Sigmoid colon (tissue), 7 donors: Measurements from ENCODE around the gene DDX21. TPM values are rescaled to one million over a fixed set of nuclear protein-coding genes. Genes with fewer than 3 reads are reported as not detected.

Source experiments
- DNase-seq: peaks from one replicate; pipeline ENCODE4 v3.0.0-alpha.2; 2019
- H3K27ac ChIP-seq, 4 donors: fragments of 200-600 bp; sonication (generic); one replicate each; pipeline ENCODE4 v1.5.1; 2016 to 2019; ENCODE audit warnings: mild to moderate bottlenecking in 1 of 4
- H3K27me3 ChIP-seq, 3 donors: fragments of 200-600 bp; sonication (generic); one replicate each; pipeline ENCODE4 v1.5.1; 2019; ENCODE audit warnings: mild to moderate bottlenecking in 1 of 3
- H3K36me3 ChIP-seq, 4 donors: fragments of 200-600 bp; sonication (generic); one replicate each; pipeline ENCODE4 v1.5.1; 2016 to 2019
- H3K4me1 ChIP-seq, 4 donors: fragments of 200-600 bp; sonication (generic); one replicate each; pipeline ENCODE4 v1.5.1; 2017 to 2019
- H3K4me3 ChIP-seq, 4 donors: fragments of 200-600 bp; sonication (generic); one replicate each; pipeline ENCODE4 v1.5.1; 2017 to 2019; ENCODE audit warnings: mild to moderate bottlenecking in 2 of 4, moderate library complexity in 1 of 4
- H3K9me3 ChIP-seq, 4 donors: fragments of 200-600 bp in 3 of 4; sonication (generic) in 3 of 4; one replicate each; pipeline versions ENCODE4 v1.5.1 to v1.6.1; 2013 to 2019
- EP300 ChIP-seq, 4 donors: sonication (generic); formaldehyde crosslinking; IDR thresholded peaks; one replicate each; pipeline ENCODE4 v1.6.1; 2017; ENCODE audit warnings: antibody characterized with exemption in 4 of 4
- POLR2A ChIP-seq, 2 donors: fragments of 450-650 bp; IDR thresholded peaks; one replicate each; pipeline ENCODE4 v1.6.1; 2016; ENCODE audit warnings: antibody characterized with exemption in 2 of 2, mild to moderate bottlenecking in 2 of 2, moderate library complexity in 2 of 2
- POLR2AphosphoS5 ChIP-seq, 4 donors: sonication (generic); formaldehyde crosslinking; IDR thresholded peaks; one replicate each; pipeline ENCODE4 v1.6.1; 2017; ENCODE audit warnings: antibody characterized with exemption in 4 of 4
- WGBS, 2 donors: extraction: QIAGEN DNeasy Blood & Tissue Kit; methylation state at CpG; one replicate each; pipeline ENCODE4 v1.1.7; 2013; 5-methylcytosine and 5-hydroxymethylcytosine counted together
- intact Hi-C: fragments of 100-400 bp; cut with DNase I; formaldehyde crosslinking; loops from one replicate; pipeline ENCODE4 v1.15.1; 2023
- polyA plus RNA-seq, 3 donors: library from polyadenylated mRNA; stranded (reverse); fragments of 200-250 nt; gene quantifications; one replicate each; pipeline ENCODE4 v1.2.3, GENCODE V29; 2013
- small RNA-seq, 3 donors: library from RNA; depleted of rRNA; stranded (forward); fragments of <200 nt; gene quantifications; one replicate each; pipeline ENCODE3, GENCODE V24; 2016
- total RNA-seq, 4 donors: library from RNA; depleted of rRNA; stranded (reverse); fragments of >200 nt; gene quantifications; one replicate each; pipeline ENCODE4 v1.1.0, GENCODE V29; 2016
- TF ChIP-seq, protein P1 (sequence below), 4 experiments: fragments of 450-650 bp in 3 of 4; fragments of 200-600 bp in 1 of 4; IDR thresholded peaks; one replicate each; pipeline ENCODE4 v1.5.1; 2016 to 2019; ENCODE audit warnings: antibody characterized with exemption in 4 of 4, mild to moderate bottlenecking in 3 of 4, moderate library complexity in 2 of 4
- donor health status: healthy with polysubstance abuse.
- donor health status: Bipolar disorder and iron deficiency.
- donor health status: healthy.

The DDX21 gene
- total and polyA plus RNA-seq, 7 donors: 16.8 to 64.9 (median 28.9) TPM

- TF ChIP-seq POLR2AphosphoS5 (IDR thresholded peaks at IDR 0.05) (no peak), EP300 (IDR thresholded peaks at IDR 0.05) (no peak), POLR2A (IDR thresholded peaks at IDR 0.05) (no peak)
- TF ChIP-seq, protein P1, sequence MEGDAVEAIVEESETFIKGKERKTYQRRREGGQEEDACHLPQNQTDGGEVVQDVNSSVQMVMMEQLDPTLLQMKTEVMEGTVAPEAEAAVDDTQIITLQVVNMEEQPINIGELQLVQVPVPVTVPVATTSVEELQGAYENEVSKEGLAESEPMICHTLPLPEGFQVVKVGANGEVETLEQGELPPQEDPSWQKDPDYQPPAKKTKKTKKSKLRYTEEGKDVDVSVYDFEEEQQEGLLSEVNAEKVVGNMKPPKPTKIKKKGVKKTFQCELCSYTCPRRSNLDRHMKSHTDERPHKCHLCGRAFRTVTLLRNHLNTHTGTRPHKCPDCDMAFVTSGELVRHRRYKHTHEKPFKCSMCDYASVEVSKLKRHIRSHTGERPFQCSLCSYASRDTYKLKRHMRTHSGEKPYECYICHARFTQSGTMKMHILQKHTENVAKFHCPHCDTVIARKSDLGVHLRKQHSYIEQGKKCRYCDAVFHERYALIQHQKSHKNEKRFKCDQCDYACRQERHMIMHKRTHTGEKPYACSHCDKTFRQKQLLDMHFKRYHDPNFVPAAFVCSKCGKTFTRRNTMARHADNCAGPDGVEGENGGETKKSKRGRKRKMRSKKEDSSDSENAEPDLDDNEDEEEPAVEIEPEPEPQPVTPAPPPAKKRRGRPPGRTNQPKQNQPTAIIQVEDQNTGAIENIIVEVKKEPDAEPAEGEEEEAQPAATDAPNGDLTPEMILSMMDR (IDR thresholded peaks at IDR 0.05): no peak
- intact Hi-C loops: no loop called here
- H3K27ac ChIP-seq: no peak overlapping the region
- H3K27me3 ChIP-seq: no peaks in the 10 kb centered on the region
- no peak overlapping the region for H3K4me3 ChIP-seq
- no peaks in the 10 kb centered on the region for H3K4me1 ChIP-seq
- 98% methylated on average over 19 of the region's 19 CpGs for WGBS, 2 donors
- DNase-seq: no peak
- H3K9me3 ChIP-seq: no peaks in the 10 kb centered on the region
- peaks cover 0 to 15% (median 3%) of the 10 kb centered on the region in 4 donors for H3K36me3 ChIP-seq
These were observed 66.6 kb downstream of the DDX21 start for GRCh38 chr10:69022611-69023010.

GRCh38 chr10:69025370-69025896, 69.5 kb downstream of the DDX21 start:
- TF ChIP-seq POLR2AphosphoS5 (IDR thresholded peaks at IDR 0.05): no peak
- H3K27me3 ChIP-seq: no peaks in the 10 kb centered on the region
- H3K9me3 ChIP-seq: no peaks in the 10 kb centered on the region
- H3K36me3 ChIP-seq: no peaks in the 10 kb centered on the region
- no peak overlapping the region for H3K4me3 ChIP-seq
- intact Hi-C loops: no loop called here
- no peak overlapping the region for H3K27ac ChIP-seq
- no peak for DNase-seq
- no peaks in the 10 kb centered on the region for H3K4me1 ChIP-seq
- WGBS, 2 donors: 81 to 84% methylated on average over 4 of the region's 4 CpGs

- intact Hi-C loops: no loop called here
- no peaks in the 10 kb centered on the region for H3K36me3 ChIP-seq
These were observed 77.3 kb downstream of the DDX21 start for GRCh38 chr10:69033256-69033655.

More at GRCh38 chr10:69033256-69033655, 77.3 kb downstream of the DDX21 start:
- DNase-seq: no peak
- TF ChIP-seq POLR2AphosphoS5 (IDR thresholded peaks at IDR 0.05) (no peak), POLR2A (IDR thresholded peaks at IDR 0.05) (no peak), EP300 (IDR thresholded peaks at IDR 0.05) (no peak)
- TF ChIP-seq, protein P1 (IDR thresholded peaks at IDR 0.05): no peak
- Histone ChIP-seq H3K9me3 (no peaks in the 10 kb centered on the region), H3K4me1 (no peaks in the 10 kb centered on the region), H3K4me3 (no peak overlapping the region), H3K27ac (no peak overlapping the region), H3K27me3 (no peaks in the 10 kb centered on the region)
- 86 to 89% methylated on average over 4 of the region's 4 CpGs for WGBS, 2 donors

Small RNAs within 50 kb of the gene (small RNA-seq; reads per million reads assigned to genes)
- gene RNU6-571P: 0 reads per million in 3 donors

Other genes with a start within 250 kb of the DDX21 start
- 10 to 100 TPM; 37.6 to 69.2 (median 45.8) TPM for gene CCAR1, start 234.9 kb upstream of the DDX21 start, total RNA-seq
- 10 to 100 TPM; 12.0 to 29.7 (median 14.6) TPM for gene CCAR1, start 234.9 kb upstream of the DDX21 start, polyA plus RNA-seq
- gene STOX1, start 128.6 kb upstream of the DDX21 start, total RNA-seq: 1 to 10 TPM in 3 of 4 donors, under 1 TPM in 1; 0.41 to 2.9 (median 1.8) TPM
- under 1 TPM in 2 of 3 donors, not detected in 1; 0.92 to 0.99 TPM for gene STOX1, start 128.6 kb upstream of the DDX21 start, polyA plus RNA-seq
- gene DDX50, start 54.9 kb upstream of the DDX21 start, total RNA-seq: 10 to 100 TPM; 39.1 to 64.3 (median 51.6) TPM
- gene DDX50, start 54.9 kb upstream of the DDX21 start, polyA plus RNA-seq: 10 to 100 TPM; 13.6 to 23.4 (median 21.0) TPM
- 10 to 100 TPM; 21.0 to 34.6 (median 23.8) TPM for gene KIFBP, start 32.6 kb downstream of the DDX21 start, total RNA-seq
- gene KIFBP, start 32.6 kb downstream of the DDX21 start, polyA plus RNA-seq: 10 to 100 TPM; 12.2 to 16.6 (median 13.8) TPM
- 10 to 100 TPM; 45.7 to 93.1 (median 81.6) TPM for gene SRGN, start 131.9 kb downstream of the DDX21 start, total RNA-seq
- 100 to 1,000 TPM in 2 of 3 donors, 10 to 100 TPM in 1; 28.2 to 140 (median 124) TPM for gene SRGN, start 131.9 kb downstream of the DDX21 start, polyA plus RNA-seq
- 10 to 100 TPM; 35.7 to 59.2 (median 44.7) TPM for gene VPS26A, start 168.0 kb downstream of the DDX21 start, total RNA-seq
- 10 to 100 TPM; 35.7 to 73.1 (median 51.1) TPM for gene VPS26A, start 168.0 kb downstream of the DDX21 start, polyA plus RNA-seq
- gene SUPV3L1, start 224.1 kb downstream of the DDX21 start, total RNA-seq: 10 to 100 TPM; 20.8 to 36.2 (median 26.2) TPM
- 10 to 100 TPM; 21.6 to 34.5 (median 31.9) TPM for gene SUPV3L1, start 224.1 kb downstream of the DDX21 start, polyA plus RNA-seq